ENCODE results near the gene TRIM67. TPM values are rescaled to one million over a fixed set of nuclear protein-coding genes. Genes with fewer than 3 reads are reported as not detected.

TRIM67 gene
- total RNA-seq, 1 donor from 2014 or later: not detected

DNA sequence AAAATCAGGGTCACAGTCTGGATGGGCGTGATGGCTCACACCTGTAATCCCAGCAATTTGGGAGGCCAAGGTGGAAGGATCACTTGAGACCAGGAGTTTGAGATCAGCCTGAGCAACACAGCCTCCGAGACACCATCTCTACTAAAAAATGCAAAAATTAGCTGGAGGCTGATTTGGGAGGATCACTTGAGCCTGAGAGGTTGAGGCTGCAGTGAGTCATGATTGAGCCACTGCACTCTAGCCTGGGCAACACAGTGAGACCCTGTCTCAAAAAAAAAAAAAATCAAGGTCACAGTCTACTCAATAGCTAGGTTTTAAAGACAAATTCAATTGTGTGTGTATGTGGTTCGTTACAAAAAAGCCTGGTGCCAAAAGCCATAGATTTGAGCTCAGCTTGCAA is 34.4 kb downstream of the TRIM67 start:
- intact Hi-C loops (cut with DNase I): no loop called here

GRCh38 chr1:231196728-231197127 is 34.9 kb downstream of the TRIM67 start:
- Histone ChIP-seq H3K27ac (no peak overlapping the region), H3K4me1 (no peaks in the 10 kb centered on the region), H3K9me3 (no peaks in the 10 kb centered on the region), H3K4me3 (no peak overlapping the region), H3K27me3 (no peaks in the 10 kb centered on the region), H3K36me3 (no peaks in the 10 kb centered on the region)
- DNase-seq (ENCODE audit: low spot score in 2 of 2): no peak
- intact Hi-C loops (cut with DNase I): no loop called here
- TF ChIP-seq, protein P1, sequence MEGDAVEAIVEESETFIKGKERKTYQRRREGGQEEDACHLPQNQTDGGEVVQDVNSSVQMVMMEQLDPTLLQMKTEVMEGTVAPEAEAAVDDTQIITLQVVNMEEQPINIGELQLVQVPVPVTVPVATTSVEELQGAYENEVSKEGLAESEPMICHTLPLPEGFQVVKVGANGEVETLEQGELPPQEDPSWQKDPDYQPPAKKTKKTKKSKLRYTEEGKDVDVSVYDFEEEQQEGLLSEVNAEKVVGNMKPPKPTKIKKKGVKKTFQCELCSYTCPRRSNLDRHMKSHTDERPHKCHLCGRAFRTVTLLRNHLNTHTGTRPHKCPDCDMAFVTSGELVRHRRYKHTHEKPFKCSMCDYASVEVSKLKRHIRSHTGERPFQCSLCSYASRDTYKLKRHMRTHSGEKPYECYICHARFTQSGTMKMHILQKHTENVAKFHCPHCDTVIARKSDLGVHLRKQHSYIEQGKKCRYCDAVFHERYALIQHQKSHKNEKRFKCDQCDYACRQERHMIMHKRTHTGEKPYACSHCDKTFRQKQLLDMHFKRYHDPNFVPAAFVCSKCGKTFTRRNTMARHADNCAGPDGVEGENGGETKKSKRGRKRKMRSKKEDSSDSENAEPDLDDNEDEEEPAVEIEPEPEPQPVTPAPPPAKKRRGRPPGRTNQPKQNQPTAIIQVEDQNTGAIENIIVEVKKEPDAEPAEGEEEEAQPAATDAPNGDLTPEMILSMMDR (IDR thresholded peaks at IDR 0.05): no peak

More for the DNA sequence above, 34.4 kb downstream of the TRIM67 start:
- H3K36me3 ChIP-seq: no peaks in the 10 kb centered on the region
- TF ChIP-seq, protein P1 (IDR thresholded peaks at IDR 0.05): no peak
- no peak overlapping the region for H3K27ac ChIP-seq
- DNase-seq (ENCODE audit: low spot score in 2 of 2): no peak
- no peak overlapping the region for H3K4me3 ChIP-seq
- H3K27me3 ChIP-seq: no peaks in the 10 kb centered on the region
- no peaks in the 10 kb centered on the region for H3K4me1 ChIP-seq
- no peaks in the 10 kb centered on the region for H3K9me3 ChIP-seq

GRCh38 chr1:231199868-231200267 is 38.0 kb downstream of the TRIM67 start:
- Histone ChIP-seq H3K4me1 (no peaks in the 10 kb centered on the region), H3K27me3 (no peaks in the 10 kb centered on the region), H3K27ac (no peak overlapping the region), H3K9me3 (no peaks in the 10 kb centered on the region), H3K36me3 (no peaks in the 10 kb centered on the region), H3K4me3 (no peak overlapping the region)
- TF ChIP-seq, protein P1 (IDR thresholded peaks at IDR 0.05): no peak
- DNase-seq (ENCODE audit: low spot score in 2 of 2): no peak
- intact Hi-C loops (cut with DNase I): no loop called here

- H3K9me3 ChIP-seq: no peaks in the 10 kb centered on the region
- H3K27ac ChIP-seq: no peak overlapping the region
- no peaks in the 10 kb centered on the region for H3K27me3 ChIP-seq
- H3K4me3 ChIP-seq: no peak overlapping the region
- TF ChIP-seq, protein P1 (IDR thresholded peaks at IDR 0.05): no peak
- intact Hi-C loops (cut with DNase I): no loop called here
- DNase-seq (ENCODE audit: low spot score in 2 of 2): no peak
- H3K36me3 ChIP-seq: no peaks in the 10 kb centered on the region
- no peaks in the 10 kb centered on the region for H3K4me1 ChIP-seq
These were observed 38.7 kb downstream of the TRIM67 start for GRCh38 chr1:231200388-231201031.

DNA sequence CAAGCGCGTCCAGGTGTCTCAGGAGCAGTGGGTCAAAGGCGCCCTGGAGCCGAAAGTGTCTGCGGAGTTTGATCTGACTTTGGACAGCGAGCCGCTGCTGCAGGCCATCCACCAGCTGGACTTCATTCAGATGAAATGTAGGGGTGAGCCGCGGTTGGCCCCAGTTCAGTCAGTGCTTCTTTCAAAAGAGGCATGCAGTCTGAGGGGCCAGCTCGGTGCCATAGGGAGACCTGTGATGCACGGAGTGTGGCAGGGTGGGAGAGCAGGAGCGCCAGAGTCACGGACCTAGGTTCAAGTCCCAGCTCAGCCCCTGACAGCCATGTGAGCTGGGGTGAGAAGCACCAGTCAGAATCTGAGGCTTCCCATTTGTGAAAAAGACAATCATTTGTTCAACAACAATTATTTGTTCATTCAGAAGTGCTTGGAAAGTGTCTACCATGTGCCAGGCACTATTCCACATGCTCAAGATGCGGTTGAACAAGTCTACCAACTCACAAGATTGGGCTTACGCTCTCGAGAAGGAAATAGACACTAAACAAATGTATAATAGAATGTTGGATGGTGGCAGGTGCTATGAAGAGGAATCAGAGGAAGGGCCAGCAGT is 39.6 kb downstream of the TRIM67 start:
- Histone ChIP-seq H3K27me3 (no peaks in the 10 kb centered on the region), H3K36me3 (no peaks in the 10 kb centered on the region)
- intact Hi-C loops (cut with DNase I): no loop called here

More for the DNA sequence above, 39.6 kb downstream of the TRIM67 start:
- no peak overlapping the region for H3K4me3 ChIP-seq
- H3K9me3 ChIP-seq: no peaks in the 10 kb centered on the region
- no peak for DNase-seq (ENCODE audit: low spot score in 2 of 2)
- no peaks in the 10 kb centered on the region for H3K4me1 ChIP-seq
- no peak overlapping the region for H3K27ac ChIP-seq
- TF ChIP-seq, protein P1 (IDR thresholded peaks at IDR 0.05): no peak
